ENCODE results near the gene WIPF3.

WIPF3 gene, protein sequence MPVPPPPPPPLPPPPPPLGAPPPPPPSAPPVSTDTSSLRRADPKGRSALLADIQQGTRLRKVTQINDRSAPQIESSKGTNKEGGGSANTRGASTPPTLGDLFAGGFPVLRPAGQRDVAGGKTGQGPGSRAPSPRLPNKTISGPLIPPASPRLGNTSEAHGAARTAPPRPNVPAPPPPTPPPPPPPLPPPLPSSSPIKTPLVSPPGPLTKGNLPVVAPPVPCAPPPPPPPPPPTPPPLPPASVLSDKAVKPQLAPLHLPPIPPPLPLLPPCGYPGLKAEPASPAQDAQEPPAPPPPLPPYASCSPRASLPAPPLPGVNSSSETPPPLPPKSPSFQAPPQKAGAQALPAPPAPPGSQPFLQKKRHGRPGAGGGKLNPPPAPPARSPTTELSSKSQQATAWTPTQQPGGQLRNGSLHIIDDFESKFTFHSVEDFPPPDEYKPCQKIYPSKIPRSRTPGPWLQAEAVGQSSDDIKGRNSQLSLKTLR

GRCh38 chr7:29806208-29806994 lies at the start of gene WIPF3:
Gene WIPF3, plus strand, starts transcription at chr7:29806508. Its CDS starts 28,217 bp downstream, at chr7:29834725.
- DNase-seq: no peak

DNA sequence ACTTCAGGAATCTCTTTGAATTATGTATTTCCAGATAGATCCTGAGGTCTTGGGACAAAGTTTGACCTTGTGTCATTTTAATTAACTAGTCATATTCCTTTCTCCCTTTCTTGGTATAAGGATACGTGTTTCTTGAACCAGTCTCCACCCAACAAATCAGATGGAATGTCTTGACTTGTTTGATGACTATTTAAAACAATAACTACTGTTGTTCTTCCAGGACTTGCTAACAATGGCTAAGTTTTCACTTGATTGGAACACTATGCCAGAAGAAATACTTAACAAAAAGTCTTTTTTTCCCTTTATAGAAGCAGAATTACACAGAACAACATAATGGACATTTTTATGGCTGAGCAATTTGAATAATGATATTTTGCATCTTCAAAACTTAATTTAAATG lies 43.0 kb upstream of the WIPF3 start:
- no peak for DNase-seq

DNA sequence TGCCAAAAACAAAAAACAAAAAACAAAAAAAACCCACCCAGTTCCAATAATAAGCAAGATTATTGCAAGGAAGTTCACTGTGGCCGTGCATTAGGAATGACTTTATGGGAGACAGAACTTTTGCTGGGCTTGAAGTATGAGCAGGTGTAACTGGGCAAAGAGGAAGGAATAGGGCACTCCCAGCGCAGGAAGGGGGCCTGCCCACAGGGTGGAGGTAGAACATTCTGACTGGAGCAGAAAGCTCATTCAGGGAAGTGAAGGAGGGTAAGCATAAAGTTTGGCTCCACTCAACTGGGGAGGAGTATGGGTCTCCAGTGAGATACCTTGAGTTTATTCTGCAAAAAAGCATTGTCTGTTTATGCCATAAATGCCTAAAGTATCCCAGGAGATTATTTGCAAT lies 42.1 kb upstream of the WIPF3 start:
- no peak for DNase-seq

- no peak for DNase-seq
Measured at GRCh38 chr7:29765490-29765889, 40.8 kb upstream of the WIPF3 start.

GRCh38 chr7:29770371-29770770 lies 35.9 kb upstream of the WIPF3 start:
- no peak for DNase-seq

GRCh38 chr7:29771081-29771816 lies 35.1 kb upstream of the WIPF3 start:
- DNase-seq: no peak

- no peak for DNase-seq
Measured at GRCh38 chr7:29779017-29779416, 27.3 kb upstream of the WIPF3 start.

DNA sequence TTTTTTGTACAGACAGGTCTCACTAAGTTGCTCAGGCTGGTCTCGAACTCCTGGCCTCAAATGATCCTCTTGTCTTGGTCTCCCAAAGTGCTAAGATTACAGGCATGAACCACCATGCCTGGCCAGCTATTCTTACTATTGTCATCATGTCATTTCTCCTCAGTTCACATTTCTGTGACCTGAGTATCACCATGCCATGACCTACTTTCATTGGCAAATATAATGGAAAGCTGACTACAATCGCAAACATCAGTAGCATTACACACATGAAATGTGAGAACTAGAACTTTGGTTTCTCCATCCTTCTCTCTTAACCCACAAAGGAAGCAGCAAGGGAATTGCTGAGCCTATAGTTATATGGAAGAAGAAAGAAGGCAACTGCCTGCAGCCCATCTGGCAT lies 26.0 kb upstream of the WIPF3 start:
- no peak for DNase-seq

- DNase-seq: no peak
Measured at GRCh38 chr7:29783671-29784070, 22.6 kb upstream of the WIPF3 start.

DNA sequence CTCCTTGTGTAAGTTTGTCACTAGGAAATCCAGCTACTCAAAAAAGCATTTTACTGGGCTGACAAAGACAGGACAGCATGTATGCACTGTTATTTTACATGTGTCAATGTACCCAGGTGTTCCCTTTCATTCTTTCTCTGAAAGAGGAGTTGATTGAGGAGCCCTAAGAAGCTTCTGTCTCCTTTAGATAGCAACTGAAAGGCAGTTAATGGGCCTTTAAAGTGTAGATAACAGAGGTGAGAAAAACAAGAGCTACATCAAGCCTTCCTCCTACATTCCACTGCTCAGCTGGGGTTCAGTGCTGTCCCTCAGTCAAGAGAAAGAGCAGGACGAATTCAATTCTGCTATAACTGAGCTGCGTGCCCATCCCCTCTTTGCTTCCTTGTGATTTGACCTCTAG lies 12.8 kb upstream of the WIPF3 start:
- no peak for DNase-seq

GRCh38 chr7:29794959-29795629 lies 11.2 kb upstream of the WIPF3 start:
- no peak for DNase-seq

- no peak for DNase-seq
Measured at GRCh38 chr7:29795696-29796580, 10.4 kb upstream of the WIPF3 start.

GRCh38 chr7:29797112-29797944 lies 9.0 kb upstream of the WIPF3 start:
- DNase-seq: no peak

GRCh38 chr7:29798422-29798821 lies 7.9 kb upstream of the WIPF3 start:
- no peak for DNase-seq

DNA sequence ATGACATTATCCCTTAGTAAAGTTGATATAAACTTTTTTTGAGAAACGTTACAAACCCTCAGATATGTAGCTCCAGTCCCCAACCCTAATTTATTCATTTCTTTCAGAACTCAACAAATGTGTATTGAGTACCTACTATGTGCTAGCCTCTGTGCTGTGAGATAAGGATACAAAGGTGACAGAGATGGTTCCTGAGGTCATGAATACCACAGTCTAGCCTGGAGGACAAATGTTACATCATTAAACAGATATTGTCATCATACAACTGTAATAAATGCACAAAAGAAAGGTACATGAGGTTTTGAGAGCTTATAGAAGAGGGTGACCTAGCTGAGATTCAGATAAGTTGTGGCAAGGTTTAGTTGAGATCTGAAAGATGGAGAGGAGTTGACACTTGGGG lies 4.4 kb upstream of the WIPF3 start:
- DNase-seq: no peak

DNA sequence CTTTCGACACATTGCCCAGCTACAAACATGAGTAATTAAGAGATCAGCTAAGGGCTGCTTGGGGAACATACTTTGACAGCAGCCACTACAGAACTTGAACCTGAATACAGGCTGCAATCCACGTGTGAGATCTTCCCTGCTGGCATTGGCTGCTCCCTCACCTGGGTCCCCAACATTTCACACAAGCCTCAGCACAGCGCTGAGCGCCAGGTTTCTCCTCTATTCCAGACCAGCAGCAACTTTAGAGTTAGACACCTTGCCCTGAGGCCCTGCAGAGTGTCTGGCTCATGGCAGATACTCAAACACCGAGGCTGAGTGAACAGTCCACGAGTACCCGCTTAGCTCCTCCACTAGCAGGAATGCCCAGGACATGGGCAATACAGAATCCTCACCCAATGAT lies 1.3 kb upstream of the WIPF3 start:
- no peak for DNase-seq

GRCh38 chr7:29805886-29806207 lies 461 bp upstream of the WIPF3 start:
- no peak for DNase-seq

- DNase-seq: no peak
Measured at GRCh38 chr7:29806995-29807841, 910 bp downstream of the WIPF3 start.

DNA sequence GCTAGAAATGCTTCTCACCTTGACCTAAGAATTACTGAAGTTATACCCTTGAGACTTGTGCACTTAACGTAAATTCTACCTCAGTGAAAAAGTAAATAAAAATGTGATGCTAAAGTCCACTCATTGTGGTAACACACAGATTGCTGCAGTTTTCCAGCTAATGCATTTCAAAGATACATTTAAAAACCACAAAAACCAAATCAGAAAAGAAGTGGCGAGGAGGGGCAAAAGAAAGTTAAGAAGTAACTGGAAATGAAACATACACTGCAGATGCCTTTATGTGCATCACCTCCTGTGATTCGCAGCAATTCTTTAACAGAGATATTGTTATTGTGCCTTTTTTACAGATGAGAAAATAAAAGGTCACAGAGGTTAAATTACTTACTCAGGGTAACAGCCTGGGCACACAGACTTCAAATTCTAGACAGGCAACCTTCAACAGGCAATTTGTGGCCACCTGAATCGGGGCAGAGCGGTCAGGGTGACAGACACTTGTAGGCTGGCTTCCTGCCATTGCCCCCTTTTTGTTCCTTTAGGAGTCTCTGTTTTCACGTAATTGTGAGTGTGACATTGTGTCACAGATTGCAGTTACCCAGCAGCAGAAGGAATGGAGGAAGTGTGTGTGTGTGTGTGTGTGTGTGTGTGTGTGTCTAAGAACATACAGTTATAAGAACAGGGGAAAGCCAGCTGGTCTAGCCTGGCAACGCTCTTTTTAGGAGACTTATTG lies 1.9 kb downstream of the WIPF3 start:
- no peak for DNase-seq
